KMS-11 (cell line): Measurements from ENCODE around the gene CTH.
A peak's percentile ranks its signal among the peaks of the same experiment; 100 is the strongest.
"Not testable (repeated sequence)": the region's sequence is repeated elsewhere in the genome, so short reads cannot be mapped to it uniquely, and the experiment has no call there.

Experiments used
- H2AFZ ChIP-seq: fragments of 200-600 bp; sonication (generic); 2 replicates; pipeline ENCODE4 v1.6.1; 2016; ENCODE audit warnings: antibody characterized with exemption, mixed run types, low read depth
- H3K27ac ChIP-seq: fragments of 200-600 bp; sonication (generic); 2 replicates; pipeline ENCODE4 v1.6.1; 2016; ENCODE audit warnings: mild to moderate bottlenecking, mixed run types
- H3K27me3 ChIP-seq: fragments of 200-600 bp; sonication (generic); 2 replicates; pipeline ENCODE4 v1.6.1; 2017; ENCODE audit warnings: mild to moderate bottlenecking, low read depth, mixed run types, moderate library complexity; ENCODE audit not compliant: insufficient read depth
- H3K36me3 ChIP-seq: fragments of 200-600 bp; sonication (generic); 2 replicates; pipeline ENCODE4 v1.6.1; 2017; ENCODE audit warnings: mild to moderate bottlenecking, mixed run types; ENCODE audit not compliant: insufficient read depth
- H3K4me1 ChIP-seq: fragments of 200-600 bp; sonication (generic); 2 replicates; pipeline ENCODE4 v1.6.1; 2016; ENCODE audit warnings: mild to moderate bottlenecking, low read depth, mixed run types; ENCODE audit not compliant: poor library complexity, severe bottlenecking
- H3K4me2 ChIP-seq: fragments of 200-600 bp; sonication (generic); 2 replicates; pipeline ENCODE4 v1.7.0; 2016; ENCODE audit warnings: mild to moderate bottlenecking, mixed run types
- H3K4me3 ChIP-seq: fragments of 200-600 bp; sonication (generic); IDR thresholded peaks from 2 replicates; pipeline ENCODE4 v1.6.1; 2017; ENCODE audit warnings: low read depth, low read length, mixed read lengths; ENCODE audit not compliant: insufficient read depth
- H3K79me2 ChIP-seq: fragments of 200-600 bp; sonication (generic); 2 replicates; pipeline ENCODE4 v1.6.1; 2016; ENCODE audit warnings: low read depth, mixed run types; ENCODE audit not compliant: insufficient read depth
- H3K9ac ChIP-seq: fragments of 200-600 bp; sonication (generic); 2 replicates; pipeline ENCODE4 v1.6.1; 2016; ENCODE audit warnings: mild to moderate bottlenecking, mixed run types
- H4K20me1 ChIP-seq: fragments of 200-600 bp; sonication (generic); 2 replicates; pipeline ENCODE4 v1.6.1; 2016; ENCODE audit warnings: mild to moderate bottlenecking, mixed run types; ENCODE audit not compliant: insufficient read depth
- CTCF ChIP-seq: fragments of 200-600 bp; sonication (generic); conservative IDR thresholded peaks from 2 replicates; pipeline ENCODE4 v1.6.1; 2017; ENCODE audit warnings: low read depth, mild to moderate bottlenecking, antibody characterized with exemption, low read length, moderate library complexity, mixed read lengths

Gene CTH

GRCh38 chr1:70410604-70411359, at the start of gene CTH:
TSS of gene CTH (plus strand) at chr1:70411268. CDS start at chr1:70411416, 148 bp downstream.
- H2AFZ ChIP-seq, result peak within 1 kb of the TSS; percentile 94

GRCh38 chr1:70361727-70362398, 49.2 kb upstream of the CTH start:
- Histone ChIP-seq H3K27me3 (no peaks in the 10 kb centered on the region), H2AFZ (no peak overlapping the region), H3K9ac (no peak overlapping the region), H3K4me1 (peaks cover 42% of the 10 kb centered on the region), H3K79me2 (no peaks in the 10 kb centered on the region), H3K36me3 (no peaks in the 10 kb centered on the region), H3K4me3 (no peak overlapping the region), H3K27ac (no peak overlapping the region), H4K20me1 (no peaks in the 10 kb centered on the region), H3K4me2 (no peak overlapping the region)
- TF ChIP-seq CTCF, result no peak

More at GRCh38 chr1:70410604-70411359, at the start of gene CTH:
- Histone ChIP-seq H4K20me1 (no peaks in the 10 kb centered on the region), H3K36me3 (no peaks in the 10 kb centered on the region), H3K4me1 (peaks cover 14% of the 10 kb centered on the region), H3K9ac (peak within 1 kb of the TSS; percentile 79), H3K27ac (peak within 1 kb of the TSS; percentile 79), H3K79me2 (no peaks in the 10 kb centered on the region), H3K4me2 (peak within 1 kb of the TSS; percentile 99), H3K27me3 (no peaks in the 10 kb centered on the region), H3K4me3 (peak within 1 kb of the TSS; percentile 81)
- TF ChIP-seq CTCF, result no peak

GRCh38 chr1:70364439-70364838, 46.6 kb upstream of the CTH start:
- no peaks in the 10 kb centered on the region for H3K36me3 ChIP-seq
- H4K20me1 ChIP-seq, result no peaks in the 10 kb centered on the region
- H3K27me3 ChIP-seq, result no peaks in the 10 kb centered on the region
- no peaks in the 10 kb centered on the region for H3K79me2 ChIP-seq
- no peak overlapping the region for H3K27ac ChIP-seq
- TF ChIP-seq CTCF, result no peak
- peaks cover 18% of the 10 kb centered on the region for H3K4me1 ChIP-seq
- no peak overlapping the region for H3K4me2 ChIP-seq
- H3K4me3 ChIP-seq, result no peak overlapping the region
- no peak overlapping the region for H2AFZ ChIP-seq
- H3K9ac ChIP-seq, result no peak overlapping the region

- not testable (repeated sequence) for H4K20me1 ChIP-seq, H3K4me1 ChIP-seq
Observed at GRCh38 chr1:70366425-70366952, 44.6 kb upstream of the CTH start.

GRCh38 chr1:70366997-70367396, 44.1 kb upstream of the CTH start:
- not testable (repeated sequence) for H3K4me3 ChIP-seq, H3K4me2 ChIP-seq

More at GRCh38 chr1:70366425-70366952, 44.6 kb upstream of the CTH start:
- not testable (repeated sequence) for H3K4me2 ChIP-seq, H2AFZ ChIP-seq, H3K79me2 ChIP-seq, H3K36me3 ChIP-seq, H3K4me3 ChIP-seq, H3K9ac ChIP-seq, H3K27me3 ChIP-seq, H3K27ac ChIP-seq

GRCh38 chr1:70367397-70367796, 43.7 kb upstream of the CTH start:
- H4K20me1 ChIP-seq, H3K79me2 ChIP-seq, H3K27me3 ChIP-seq, H3K36me3 ChIP-seq, H3K9ac ChIP-seq, H2AFZ ChIP-seq, H3K27ac ChIP-seq, H3K4me1 ChIP-seq, H3K4me2 ChIP-seq, H3K4me3 ChIP-seq: not testable (repeated sequence)

More at GRCh38 chr1:70366997-70367396, 44.1 kb upstream of the CTH start:
- not testable (repeated sequence) for H2AFZ ChIP-seq, H3K4me1 ChIP-seq, H3K36me3 ChIP-seq, H3K79me2 ChIP-seq, H3K9ac ChIP-seq, H3K27ac ChIP-seq, H3K27me3 ChIP-seq, H4K20me1 ChIP-seq

- H2AFZ ChIP-seq, H3K4me2 ChIP-seq, H3K27ac ChIP-seq, H3K9ac ChIP-seq, H3K4me3 ChIP-seq, H3K4me1 ChIP-seq, H4K20me1 ChIP-seq, H3K27me3 ChIP-seq, H3K79me2 ChIP-seq, H3K36me3 ChIP-seq: not testable (repeated sequence)
Observed at GRCh38 chr1:70371586-70371985, 39.5 kb upstream of the CTH start.
